ENCODE measurements around the gene UCHL5.

UCHL5 gene, protein sequence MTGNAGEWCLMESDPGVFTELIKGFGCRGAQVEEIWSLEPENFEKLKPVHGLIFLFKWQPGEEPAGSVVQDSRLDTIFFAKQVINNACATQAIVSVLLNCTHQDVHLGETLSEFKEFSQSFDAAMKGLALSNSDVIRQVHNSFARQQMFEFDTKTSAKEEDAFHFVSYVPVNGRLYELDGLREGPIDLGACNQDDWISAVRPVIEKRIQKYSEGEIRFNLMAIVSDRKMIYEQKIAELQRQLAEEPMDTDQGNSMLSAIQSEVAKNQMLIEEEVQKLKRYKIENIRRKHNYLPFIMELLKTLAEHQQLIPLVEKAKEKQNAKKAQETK

DNA sequence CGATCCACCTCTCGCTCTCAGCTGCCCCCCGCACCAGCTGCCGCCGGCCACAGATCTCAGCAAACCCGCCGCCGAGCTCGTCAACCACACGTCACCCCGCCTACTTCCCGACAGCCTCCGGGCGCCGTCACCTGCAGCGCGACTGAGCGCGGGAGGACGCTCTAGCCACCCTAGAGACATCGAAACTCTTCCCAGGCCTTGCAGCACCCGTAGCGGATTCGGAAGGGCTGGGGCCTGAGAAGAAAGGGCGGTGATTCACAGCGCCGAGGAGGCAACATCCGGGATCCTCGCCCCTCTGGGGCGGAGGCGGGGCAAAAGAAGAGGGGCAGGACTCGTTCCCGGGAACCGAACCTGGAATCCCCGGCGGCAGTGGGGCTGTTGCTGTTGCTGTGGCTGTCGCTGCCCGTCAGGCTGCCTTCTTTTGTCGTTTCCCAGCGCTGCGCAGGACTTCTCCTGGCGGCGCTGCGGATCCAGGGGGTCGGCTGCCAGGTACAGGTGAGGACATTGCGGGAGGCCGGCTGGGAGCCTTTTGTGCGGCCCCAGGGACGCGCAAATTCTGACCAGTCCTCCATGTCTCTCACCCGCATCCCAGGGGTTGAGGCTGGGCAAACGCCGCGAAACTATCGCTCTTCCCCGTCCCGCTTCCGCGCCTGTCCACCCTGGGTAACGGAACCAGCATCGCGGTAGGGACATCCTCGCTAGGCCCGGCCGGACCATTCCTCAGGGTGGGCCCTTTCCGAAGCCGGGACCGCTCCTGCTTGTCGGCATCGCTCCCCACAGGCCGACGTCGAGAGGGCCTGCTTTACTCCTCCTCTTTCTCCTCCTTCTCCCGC lies at the start of gene UCHL5, which contains the start of gene RO60:
TSS of gene UCHL5 (minus strand) at position 79 of the 833 bp plus-strand sequence. CDS start 100 bp downstream, outside the sequence.
TSS of gene RO60 (plus strand) at position 331 of the 833 bp plus-strand sequence. CDS start 9,443 bp downstream, outside the sequence.
- DNase-seq, result peak; percentile 97

DNA sequence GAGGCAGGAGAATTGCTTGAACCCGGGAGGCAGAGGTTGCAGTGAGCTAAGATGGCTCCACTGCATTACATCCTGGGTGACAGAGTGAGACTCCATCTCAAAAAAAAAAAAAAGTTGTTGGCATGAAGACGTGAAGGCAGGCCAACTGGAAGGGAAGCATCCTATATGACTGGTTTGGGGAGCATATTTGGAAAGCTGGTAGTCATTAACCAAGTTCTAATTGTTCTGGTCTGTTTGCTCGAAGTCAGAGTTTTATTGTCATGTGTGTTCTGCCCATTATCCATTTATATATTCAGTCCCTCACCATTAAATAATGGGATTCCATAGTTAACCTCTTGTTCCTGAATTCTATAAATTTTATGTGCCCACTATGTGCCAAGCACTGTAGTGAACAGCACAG lies 49.3 kb upstream of the UCHL5 start:
- no peak for DNase-seq

DNA sequence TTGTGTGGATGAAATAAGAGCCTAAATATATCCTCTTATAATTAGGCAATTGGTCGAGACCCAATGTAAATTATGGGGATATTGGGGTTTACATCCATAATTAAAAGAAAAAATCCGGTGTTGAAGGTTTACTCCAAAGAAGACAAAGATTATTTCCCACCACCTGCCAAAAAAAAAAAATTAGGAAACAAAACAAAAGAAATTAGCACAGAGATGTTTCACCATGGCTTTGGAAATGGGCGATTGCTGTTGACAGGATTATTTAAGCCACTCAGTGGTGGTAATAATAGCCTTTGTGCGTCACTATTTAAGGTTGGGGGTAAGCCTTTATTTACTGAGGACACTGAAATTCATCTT lies 46.6 kb upstream of the UCHL5 start:
- DNase-seq, result no peak

DNA sequence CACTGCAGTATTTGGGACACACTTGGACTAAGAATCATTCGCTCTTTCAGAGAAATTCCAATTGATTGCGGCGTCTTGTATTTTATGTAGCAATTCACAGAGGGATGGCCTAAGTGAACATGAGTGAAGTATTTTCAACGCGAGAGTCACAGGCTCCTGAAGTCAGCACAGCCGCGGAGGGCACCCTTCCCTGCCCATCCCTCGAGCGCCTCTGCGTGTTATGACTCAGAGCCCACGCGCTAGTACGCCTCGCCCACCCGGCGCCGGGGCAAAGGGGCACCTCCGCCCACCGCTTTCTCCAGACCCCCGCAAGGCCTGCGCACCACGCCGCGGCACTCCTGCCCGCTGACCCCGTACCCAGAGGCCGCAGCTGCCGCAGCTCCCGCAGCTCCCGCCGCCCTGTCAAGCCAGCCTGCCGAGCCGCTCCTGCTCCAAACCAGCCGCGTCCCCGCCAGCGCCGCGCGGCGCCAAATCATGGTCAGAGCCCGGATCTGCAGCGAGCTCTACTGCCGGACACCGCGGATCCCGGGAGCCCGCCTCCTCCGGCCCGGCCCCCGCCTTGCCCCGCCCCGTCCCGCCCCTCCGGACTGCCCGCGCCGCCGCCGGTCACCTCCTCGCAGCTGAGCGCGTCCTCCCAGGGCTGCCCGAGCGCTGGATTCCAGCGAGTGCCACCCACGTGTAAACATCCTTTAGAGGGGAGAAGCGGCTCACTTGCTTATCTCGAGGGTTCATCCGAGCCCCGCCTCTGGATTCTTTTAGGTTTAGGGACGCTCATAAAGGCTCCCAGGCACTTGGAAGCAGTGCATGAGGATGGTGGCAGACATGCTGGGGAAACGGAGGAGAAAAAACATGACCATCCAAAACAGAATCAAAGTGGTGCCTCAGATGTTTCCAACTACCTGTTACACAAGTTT lies 46.0 kb upstream of the UCHL5 start, which contains the start of gene GLRX2:
TSS of gene GLRX2 (minus strand) at position 508 of the 914 bp plus-strand sequence. CDS start at position 476, 32 bp downstream.
- DNase-seq, result peak; percentile 94

DNA sequence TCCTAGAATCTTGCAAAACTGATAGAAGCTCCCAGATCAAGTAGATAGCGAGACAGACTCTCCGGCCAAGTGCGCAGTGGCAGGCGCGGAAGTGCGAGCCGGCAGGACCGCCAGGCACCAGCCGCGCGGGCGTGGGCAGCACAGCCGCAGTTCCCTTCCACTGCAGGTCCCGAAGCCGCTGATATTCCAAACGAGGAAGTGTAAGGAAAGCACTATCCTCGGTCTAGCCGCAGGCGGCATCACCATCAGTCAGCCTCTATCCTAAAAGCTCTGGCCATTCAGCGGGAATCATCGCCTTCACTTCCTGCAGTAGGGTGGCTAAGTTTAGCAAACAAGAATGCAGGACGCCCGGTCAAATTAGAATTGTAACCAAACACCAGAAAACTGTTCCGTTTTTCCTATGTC lies 45.3 kb upstream of the UCHL5 start:
- peak; percentile 34 for DNase-seq

DNA sequence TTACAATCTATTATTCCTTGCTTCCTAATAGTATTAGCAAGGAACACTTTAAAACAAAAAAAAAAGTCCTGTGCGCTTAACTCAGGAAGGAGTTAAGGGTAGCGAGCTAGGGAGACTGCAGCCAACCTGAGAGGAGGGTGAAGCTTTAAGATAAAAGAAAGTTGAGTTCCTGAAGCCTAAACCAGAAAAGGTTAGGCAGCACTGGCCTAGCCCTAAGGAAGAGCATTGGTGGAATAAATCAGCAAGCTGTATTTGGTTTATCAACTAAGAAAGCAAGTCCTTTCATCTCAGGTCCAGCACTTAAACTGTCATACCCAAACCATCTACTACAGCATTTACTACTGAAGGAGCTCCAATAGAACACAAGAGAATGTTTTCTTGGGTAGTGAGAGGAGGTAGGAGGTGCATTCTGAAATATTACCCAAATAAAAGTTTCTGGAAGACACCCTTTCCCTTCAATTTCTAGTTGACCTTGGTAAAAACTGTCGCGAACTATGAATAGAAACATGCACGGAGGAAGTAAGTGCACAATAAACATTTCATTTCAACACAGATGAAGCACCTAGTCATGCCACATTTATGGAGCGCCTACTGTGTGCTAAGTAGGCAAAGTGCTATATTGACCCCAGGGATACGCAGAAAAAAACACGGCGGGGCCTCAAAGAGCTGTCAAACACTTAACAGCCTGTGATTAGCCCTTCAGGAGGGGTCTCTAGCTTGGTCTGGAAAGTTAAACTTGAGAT lies 44.8 kb upstream of the UCHL5 start:
- DNase-seq, result no peak

DNA sequence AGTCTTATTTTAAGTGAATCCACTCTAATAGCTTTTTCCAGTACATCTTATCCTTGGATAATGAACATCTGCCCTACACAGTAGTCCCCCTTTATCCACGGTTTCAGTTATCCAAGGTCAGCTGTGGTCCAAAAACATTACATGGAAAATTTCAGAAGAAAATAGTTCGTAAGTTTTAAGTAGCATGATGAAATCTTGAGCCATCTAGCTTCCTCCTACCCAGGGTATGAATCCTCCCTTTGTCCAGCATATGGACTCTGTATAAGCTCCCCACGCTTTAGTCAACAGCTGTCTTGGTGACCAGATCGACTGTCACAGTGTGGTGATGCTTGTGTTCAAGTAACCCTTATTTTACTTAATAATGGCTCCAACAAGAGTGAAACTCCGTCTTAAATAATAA lies 43.5 kb upstream of the UCHL5 start:
- DNase-seq, result no peak

DNA sequence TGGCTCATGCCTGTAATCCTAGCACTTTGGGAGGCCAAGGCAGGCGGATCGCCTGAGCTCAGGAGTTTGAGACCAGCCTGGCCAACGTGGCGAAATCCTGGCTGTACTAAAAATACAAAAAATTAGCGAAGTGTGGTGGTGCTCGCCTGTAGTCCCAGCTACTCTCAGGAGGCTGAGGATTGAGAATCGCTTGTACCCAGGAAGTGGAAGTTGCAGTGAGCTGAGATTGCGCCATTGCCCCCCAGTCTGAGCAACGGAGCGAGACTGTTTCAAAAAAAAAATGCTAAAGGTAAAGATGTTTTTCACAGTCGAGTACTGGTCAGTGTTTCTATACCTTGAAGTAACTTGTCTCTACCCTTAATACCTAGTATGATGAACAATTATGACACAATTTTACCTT lies 35.0 kb upstream of the UCHL5 start:
- no peak for DNase-seq

DNA sequence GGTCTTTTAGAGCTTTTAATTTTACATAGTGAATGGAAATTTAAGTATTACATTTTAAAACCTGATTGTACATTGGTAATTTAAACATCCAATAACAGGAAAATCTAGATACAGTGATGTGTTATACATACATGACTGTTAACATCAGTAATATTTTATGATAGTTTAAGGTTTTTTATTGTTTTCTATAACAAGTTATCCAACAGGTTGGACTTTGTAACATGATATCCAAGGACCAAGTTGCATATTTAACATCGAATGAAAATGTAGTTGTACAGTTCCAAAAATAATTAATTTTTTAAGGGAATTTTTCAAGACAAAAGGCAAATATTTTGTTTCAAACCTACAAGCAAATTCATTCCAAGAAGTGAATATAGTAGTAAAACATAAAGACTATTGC lies 31.7 kb upstream of the UCHL5 start:
- no peak for DNase-seq

DNA sequence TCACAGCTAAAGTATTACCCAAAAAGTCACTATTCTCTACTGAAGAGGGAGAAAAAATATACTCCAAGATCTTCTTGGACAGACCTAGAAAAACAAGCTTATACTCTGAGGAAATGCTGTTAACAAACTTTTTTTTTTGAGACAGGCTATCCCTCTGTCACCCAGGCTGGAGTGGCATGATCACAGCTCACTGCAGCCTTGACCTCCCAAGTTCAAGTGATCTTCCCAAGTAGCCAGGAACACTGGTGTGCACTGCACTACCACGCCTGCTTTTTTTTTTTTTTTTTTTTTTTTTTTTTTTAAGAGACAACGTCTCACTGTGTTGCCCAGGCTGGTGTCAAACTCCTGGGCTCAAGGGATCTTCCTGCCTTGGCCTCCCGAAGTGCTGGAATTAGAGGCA lies 28.7 kb upstream of the UCHL5 start:
- DNase-seq, result no peak

DNA sequence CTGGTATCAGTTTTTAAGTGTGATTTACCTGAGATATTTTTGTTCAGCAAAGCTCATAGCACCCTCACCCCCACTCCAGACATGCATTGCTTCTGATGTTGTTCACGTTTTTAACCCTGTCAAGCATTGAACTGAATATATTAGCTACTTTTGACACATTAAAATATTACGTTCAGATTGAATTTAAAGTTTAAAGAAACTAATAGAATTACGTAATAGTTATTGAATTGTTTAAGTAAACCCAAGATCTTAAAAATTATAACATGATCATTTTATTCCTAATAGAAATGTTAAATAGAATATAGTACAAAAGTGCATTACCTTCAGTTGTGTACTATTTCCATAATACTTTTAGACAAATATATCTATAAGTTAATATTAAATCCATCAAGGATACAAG lies 27.2 kb upstream of the UCHL5 start:
- DNase-seq, result no peak

DNA sequence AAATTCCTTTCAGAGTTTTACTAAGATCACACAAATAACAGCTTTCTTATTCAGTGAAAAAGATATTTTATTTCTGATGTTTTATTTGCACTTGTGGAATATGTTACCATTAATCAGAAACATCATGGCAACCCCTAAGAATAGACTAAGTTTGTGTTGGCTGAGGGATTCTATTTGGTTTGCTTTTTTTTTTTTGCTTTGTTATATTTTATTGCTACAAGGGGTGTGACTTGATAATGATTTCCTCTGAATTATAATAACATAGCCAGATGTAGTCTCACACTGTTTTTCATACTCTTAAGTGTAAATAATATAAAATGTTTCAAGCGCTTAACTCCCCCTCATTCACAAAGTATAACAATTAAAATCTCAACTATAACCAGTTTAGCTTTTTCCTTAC lies 26.1 kb upstream of the UCHL5 start:
- no peak for DNase-seq

DNA sequence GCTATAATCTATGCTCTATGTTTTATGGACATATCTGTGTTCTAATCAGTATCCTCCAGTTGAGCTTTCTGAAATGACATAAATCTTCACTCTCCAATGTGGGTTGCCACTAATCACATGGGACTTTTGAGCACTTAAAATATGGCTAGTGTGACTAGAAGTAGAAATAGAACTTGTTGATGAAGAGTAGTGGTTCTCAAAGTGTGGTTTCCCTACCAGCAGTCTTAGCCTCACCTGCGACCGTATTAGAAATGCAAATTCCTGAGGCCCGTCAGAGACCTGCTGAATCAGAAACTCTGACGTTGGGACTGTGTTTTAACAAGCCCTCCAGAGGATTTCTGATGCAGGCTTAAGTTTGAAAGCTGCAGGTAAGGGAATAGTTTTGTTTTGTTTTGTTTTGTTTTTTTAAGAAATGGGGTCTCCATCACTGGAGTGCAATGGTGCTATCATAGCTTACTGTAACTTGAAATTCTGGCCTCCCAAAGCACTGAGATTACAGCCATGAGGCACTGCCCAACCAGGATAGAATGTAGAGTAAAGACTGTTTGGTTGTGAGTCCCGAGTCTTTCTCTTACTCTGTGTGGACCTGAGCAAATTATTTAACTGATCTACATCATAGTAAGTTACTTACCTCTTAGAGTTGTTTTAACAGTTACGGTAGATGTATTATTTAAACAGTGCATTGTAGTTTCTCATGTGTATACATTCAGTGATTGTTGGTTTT lies 24.4 kb upstream of the UCHL5 start:
- no peak for DNase-seq

DNA sequence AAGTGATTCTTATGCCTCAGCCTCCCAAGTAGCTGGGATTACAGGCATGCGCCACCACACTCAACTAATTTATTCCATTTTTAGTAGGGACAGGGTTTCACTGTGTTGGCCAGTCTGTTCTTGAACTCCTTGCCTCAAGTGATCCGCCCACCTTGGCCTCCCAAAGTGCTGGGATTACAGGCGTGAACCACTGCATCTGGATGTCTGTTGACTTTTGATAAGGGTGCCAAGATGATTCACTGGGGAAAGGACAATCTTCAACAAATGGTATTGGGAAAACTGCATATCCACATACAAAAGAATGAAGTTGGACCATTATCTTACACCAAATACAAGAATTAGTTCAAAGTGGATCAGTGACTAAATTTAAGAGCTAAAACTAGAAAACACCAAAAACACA lies 20.0 kb upstream of the UCHL5 start:
- no peak for DNase-seq

DNA sequence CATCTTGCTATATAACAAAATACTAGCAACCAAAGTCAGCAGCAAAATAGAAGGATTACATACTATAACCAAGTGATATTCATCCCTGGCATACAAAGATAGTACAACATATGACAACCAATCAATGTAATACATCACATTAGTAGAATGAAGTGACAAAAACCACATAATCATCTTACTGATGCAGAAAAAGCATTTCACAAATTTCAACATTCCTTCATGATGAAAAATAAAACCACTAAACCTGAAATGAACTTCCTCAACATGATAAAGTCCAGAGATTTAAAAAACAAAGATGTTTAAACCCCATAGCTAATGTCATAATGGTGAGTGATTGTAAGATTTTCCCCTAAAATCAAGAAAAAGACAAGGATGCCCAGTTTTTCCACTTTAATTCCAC lies 18.8 kb upstream of the UCHL5 start:
- DNase-seq, result no peak

DNA sequence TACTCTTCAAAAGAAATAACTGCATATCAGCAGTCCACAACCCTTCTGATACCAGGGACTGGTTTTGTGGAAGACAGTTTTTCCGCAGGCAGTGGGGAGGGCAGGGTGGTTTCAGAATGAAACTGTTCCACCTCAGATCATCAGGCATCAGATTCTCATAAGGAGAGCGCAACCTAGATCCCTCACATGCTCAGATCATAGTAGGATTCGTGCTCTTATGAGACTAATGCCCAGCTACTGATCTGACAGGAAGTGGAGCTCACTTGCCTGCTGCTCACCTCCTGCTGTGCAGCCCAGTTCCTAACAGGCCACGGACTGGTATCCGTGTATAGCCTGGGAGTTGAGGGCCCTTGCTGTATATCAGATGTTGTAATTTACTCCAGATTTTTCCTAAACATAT lies 11.8 kb upstream of the UCHL5 start:
- DNase-seq, result no peak

DNA sequence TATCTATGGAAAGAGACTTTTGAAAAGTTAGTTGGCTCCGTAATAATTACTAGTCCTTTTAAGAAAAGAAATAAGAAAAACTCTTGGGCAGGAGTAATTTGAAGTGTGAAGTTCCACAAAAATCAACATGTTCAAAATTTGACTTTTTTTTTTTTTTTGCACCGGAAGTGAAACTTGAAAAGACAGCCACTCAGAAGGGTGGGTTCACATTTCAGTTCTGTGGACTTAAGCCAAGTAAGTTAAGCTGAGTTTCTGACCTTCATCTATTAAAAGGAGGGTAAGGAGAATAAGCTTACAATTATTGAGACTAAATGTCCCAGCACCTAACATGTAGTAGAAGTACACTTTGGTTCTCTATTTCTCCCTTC lies 11.2 kb upstream of the UCHL5 start:
- DNase-seq, result no peak

DNA sequence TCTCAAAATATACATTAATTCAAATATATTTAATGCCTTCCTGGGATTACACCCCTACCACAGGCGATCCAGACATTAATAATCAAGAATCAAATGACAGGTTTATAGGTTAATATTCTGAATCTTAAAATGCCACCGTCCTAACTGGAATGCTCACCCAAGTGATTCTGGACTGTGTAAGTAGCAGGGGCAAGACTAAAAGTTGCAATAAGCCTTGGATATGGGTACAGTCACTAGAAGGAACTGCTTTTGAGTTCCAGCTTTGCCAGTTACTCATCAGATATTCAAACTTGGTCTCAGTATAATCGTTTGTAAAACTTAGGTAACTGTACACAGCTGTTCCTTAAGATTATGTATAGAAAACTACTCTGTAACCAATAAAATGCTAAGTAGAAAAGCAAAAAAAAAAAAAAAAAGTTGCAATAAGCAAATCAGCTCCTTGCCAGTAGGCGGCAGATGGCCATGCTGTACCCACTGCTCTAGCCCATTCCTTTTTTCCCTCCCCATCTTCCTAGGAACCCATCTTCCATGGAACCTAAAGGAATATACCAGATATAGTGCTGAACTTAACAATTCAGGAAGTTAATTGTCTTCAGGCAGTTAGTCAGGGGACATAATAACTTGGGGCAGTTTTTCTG lies 10.7 kb upstream of the UCHL5 start:
- DNase-seq, result no peak

DNA sequence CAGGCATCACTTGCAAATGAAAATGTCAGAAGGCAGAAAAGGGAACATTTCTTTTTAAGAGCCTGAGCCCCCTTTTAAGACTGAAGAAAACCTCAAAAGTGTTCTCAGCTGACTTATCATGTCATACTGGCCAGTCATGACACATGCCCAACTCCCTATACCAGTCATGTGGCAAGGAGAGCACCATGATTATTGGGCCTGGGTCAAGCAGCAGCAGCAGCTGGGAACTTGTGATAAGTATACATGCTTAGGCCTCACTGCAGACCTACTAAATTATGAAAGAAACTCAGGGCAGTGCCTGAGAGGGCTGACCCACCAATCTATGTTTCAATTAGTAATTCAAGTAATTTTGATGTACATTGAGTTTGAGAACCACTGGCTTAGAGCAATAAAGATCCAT lies 8.9 kb upstream of the UCHL5 start:
- DNase-seq, result no peak

DNA sequence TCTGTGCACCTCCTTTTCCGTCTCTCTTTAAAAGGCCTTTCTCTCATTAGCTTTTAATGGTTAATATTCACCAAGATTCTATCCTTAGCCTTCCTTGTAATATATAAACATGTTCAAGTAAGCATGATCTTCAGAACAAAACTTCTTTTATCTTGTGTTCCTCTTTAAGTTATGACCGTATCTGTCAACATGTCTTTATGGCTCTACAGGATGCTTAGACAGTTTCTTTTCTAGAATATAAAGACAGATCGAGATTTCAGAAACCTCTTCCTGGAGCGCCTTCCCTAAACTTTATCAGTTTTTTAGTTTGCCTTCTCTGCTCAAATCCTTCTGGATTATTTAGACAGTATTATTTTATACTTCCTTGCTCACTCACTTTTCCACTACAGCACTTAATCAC lies 7.4 kb upstream of the UCHL5 start:
- no peak for DNase-seq

DNA sequence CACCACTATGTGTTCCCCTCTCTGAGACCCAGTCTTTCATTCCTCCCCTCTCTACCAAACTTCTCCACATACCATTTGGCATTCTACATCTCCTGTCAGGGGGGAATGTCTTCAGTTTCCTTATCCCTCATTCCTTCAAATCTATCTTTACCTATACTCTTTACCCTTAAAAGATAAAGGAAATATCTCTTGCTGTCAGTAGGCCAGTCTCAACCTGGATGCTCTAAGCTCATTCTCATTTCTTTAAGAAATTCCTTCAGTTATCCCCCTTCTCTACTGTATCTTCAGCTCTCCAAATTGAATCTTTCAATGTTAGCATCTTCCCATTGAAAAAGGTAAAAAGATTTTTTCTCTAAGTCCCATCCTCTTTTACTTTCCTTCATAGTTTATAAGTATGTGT lies 6.8 kb upstream of the UCHL5 start:
- DNase-seq, result no peak

All from femur (tissue), 1 donor.